ENCODE data around the gene SSBP3.
"Not testable (repeated sequence)": the region's sequence is repeated elsewhere in the genome, so short reads cannot be mapped to it uniquely, and the experiment has no call there.

Gene SSBP3

GRCh38 chr1:54221113-54221834 is 184.9 kb downstream of the SSBP3 start:
- no peak for DNase-seq (ENCODE audit: low spot score)

GRCh38 chr1:54220004-54220811 is 186.0 kb downstream of the SSBP3 start:
- DNase-seq (ENCODE audit: low spot score): no peak

- DNase-seq (ENCODE audit: low spot score): no peak
These were observed 186.5 kb downstream of the SSBP3 start for GRCh38 chr1:54219688-54220003.

GRCh38 chr1:54218883-54219687 is 187.1 kb downstream of the SSBP3 start:
- DNase-seq (ENCODE audit: low spot score): no peak

DNA sequence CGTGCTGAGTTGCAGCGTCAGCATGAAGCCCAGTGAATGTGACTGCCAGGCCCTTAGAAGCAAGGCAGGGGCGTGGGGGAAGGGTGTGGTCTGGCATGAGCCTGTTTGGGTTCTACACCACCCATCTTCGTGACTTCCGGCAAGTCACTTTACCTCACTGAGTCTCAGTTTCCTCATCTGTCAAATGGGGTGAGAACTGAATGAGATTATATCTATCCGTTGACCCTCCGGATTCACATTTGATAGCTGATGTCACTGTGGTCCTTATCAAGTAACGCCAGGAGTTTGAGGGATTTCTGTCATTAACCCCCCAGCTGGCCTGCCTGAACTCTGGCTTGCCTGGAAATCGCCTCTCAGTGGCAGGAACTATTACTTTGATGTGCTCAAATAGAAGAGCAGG is 190.7 kb downstream of the SSBP3 start:
- DNase-seq (ENCODE audit: low spot score): no peak

DNA sequence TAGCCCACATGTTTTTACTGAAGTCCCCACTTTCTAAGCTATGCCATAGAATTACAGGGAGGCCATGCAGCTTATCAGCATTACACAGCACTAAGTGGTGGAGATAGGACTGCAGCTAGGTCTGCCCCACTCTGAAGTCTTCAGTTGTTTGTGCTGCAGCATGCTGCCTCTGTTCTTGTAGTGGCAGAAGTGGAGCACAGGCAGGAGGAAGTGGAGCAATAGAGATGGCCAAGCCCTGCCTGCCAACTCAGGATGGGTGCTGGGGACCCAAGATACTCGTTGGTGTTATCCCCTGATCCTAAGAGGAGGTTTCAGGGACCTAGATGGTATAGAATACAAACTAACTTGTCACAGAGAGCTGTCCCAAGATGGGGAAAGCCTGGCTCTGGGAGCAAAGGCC is 193.3 kb downstream of the SSBP3 start:
- no peak for DNase-seq (ENCODE audit: low spot score)

GRCh38 chr1:54207896-54208295 is 198.3 kb downstream of the SSBP3 start:
- not testable (repeated sequence) for DNase-seq (ENCODE audit: low spot score)

- no peak for DNase-seq (ENCODE audit: low spot score)
These were observed 198.9 kb downstream of the SSBP3 start for GRCh38 chr1:54207287-54207686.

DNA sequence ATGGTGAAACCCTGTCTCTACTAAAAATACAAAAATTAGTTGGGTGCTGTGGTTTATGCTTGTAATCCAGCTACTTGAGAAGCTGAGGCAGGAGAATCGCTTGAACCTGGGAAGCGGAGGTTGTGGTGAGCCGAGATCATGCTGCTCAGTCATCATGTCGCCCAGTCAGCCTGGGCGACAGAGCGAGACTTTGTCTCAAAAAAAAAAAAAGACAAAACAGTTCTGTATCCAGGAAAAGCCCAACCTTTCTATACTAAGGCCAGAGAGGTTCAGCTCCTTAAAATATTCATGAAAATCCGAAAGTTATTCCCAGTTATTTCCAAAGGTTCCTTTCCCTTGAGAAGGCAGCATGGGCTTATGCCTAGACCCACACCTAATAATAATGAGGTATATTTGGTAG is 202.0 kb downstream of the SSBP3 start:
- DNase-seq (ENCODE audit: low spot score): no peak

- DNase-seq (ENCODE audit: low spot score): no peak
These were observed 205.6 kb downstream of the SSBP3 start for GRCh38 chr1:54200519-54200997.

DNA sequence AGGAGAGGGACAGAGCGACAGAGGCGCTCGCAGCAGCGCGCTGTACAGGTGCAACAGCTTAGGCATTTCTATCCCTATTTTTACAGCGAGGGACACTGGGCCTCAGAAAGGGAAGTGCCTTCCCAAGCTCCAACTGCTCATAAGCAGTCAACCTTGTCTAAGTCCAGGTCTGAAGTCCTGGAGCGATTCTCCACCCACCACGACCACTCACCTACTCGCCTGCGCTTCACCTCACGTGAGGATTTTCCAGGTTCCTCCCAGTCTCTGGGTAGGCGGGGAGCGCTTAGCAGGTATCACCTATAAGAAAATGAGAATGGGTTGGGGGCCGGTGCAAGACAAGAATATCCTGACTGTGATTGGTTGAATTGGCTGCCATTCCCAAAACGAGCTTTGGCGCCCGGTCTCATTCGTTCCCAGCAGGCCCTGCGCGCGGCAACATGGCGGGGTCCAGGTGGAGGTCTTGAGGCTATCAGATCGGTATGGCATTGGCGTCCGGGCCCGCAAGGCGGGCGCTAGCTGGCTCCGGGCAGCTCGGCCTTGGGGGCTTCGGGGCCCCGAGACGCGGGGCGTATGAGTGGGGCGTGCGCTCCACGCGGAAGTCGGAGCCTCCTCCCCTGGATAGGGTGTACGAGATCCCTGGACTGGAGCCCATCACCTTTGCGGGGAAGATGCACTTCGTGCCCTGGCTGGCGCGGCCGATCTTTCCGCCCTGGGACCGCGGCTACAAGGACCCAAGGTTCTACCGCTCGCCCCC is 206.3 kb downstream of the SSBP3 start, which contains the start of the genes CYB5RL and MRPL37:
Gene CYB5RL (minus strand): TSS at position 266 of the 754 bp plus-strand sequence. CDS start 4,414 bp downstream, outside the sequence.
Gene MRPL37 (plus strand): TSS at position 403 of the 754 bp plus-strand sequence. CDS start 77 bp downstream, at position 480.
- DNase-seq (ENCODE audit: low spot score): peak; percentile 96

- peak; percentile 8 for DNase-seq (ENCODE audit: low spot score)
These were observed 206.9 kb downstream of the SSBP3 start for GRCh38 chr1:54199151-54199764.

GRCh38 chr1:54193453-54193852 is 212.7 kb downstream of the SSBP3 start:
- DNase-seq (ENCODE audit: low spot score): no peak

GRCh38 chr1:54191525-54191924 is 214.7 kb downstream of the SSBP3 start:
- no peak for DNase-seq (ENCODE audit: low spot score)

DNA sequence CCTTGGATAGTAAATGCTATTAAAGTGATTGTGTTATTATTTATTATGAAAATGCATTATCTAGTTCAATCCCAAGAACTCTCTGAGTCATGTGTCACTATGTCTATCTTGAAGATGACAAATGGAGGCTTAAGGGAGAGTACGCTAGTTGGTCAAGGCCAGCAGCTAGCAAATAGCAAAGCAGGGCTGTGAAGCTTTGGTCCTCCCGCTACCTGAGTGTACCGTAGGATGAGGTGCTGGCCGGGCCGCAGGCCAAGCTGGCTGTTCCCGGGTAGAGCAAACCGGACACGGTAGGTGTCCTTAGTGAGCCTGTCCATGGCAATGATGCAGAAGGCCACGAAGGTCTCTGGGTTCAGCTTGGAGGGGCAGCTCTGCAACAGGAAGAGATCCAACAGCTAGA is 215.7 kb downstream of the SSBP3 start:
- no peak for DNase-seq (ENCODE audit: low spot score)

DNA sequence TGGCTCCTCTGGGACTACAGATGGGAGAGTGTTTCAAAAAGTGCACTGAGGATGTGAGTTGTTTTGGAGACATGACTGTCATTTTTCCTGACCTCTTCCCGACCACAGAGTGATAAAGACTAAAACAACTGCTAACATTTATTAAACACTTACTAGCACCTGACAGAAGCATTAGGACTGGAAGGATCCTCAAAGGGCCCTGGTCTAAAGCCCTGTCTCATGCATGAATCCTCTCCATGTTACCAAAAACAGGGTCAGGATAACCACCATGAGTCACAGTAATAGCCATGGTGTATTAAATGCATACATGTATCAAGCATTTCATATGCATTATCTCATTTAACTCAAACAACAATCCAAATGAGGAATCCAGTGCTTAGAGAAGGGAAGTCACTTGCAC is 217.9 kb downstream of the SSBP3 start:
- no peak for DNase-seq (ENCODE audit: low spot score)

GRCh38 chr1:54186056-54186455 is 220.1 kb downstream of the SSBP3 start:
- DNase-seq (ENCODE audit: low spot score): no peak

GRCh38 chr1:54180701-54181360 is 225.4 kb downstream of the SSBP3 start:
- DNase-seq (ENCODE audit: low spot score): no peak

- DNase-seq (ENCODE audit: low spot score): no peak
These were observed 227.7 kb downstream of the SSBP3 start for GRCh38 chr1:54178296-54179070.

- DNase-seq (ENCODE audit: low spot score): no peak
These were observed 228.5 kb downstream of the SSBP3 start for GRCh38 chr1:54177726-54178125.

All from SW480 (cell line).